Activated CD4-positive, alpha-beta T cell treated with anti-CD3 and anti-CD28 coated beads for 4 hours (primary cell): Measurements from ENCODE around the gene FHAD1.

Experiments
- DNase-seq, 2 donors: peaks; one replicate each; pipeline ENCODE4 v3.0.0-alpha.2; 2020

Gene FHAD1

DNA sequence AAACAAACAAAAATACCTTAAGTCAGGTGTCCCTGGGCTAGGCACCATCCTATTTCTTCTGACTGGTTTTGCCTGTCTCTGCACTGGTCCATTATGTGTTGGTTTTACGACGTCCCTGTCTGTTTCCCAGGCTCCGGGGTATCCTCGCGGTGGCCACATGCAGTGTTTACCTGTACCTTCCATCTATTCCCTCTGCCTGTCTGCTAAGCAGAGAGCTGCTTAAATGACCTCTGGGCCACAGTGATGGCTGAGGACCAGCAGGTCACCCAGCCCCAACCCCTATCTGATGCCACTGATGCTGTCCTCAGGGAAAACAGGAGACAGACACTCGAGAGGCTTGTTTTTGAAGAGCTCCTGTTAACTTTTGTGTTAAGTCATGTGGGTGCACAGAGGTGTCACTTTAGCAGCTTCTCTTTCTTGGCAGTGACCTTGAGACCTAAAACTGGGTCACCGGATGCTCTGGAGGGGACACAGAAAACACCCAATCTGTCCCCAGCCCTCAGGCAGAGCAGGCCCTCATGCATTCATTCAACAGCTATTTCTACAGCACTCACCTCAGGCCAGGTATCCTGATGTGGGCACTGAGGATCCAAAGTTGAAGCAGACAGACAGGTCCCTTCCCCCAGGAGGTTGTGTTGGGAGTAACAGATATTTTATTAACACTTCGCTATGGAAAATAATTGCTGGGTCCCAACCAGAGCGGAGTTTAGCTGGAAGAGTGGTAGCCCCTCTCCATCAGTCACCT, 158.3 kb downstream of the FHAD1 start:
- no peak for DNase-seq

- DNase-seq = no peak
These were observed 159.9 kb downstream of the FHAD1 start for GRCh38 chr1:15406614-15407559.

DNA sequence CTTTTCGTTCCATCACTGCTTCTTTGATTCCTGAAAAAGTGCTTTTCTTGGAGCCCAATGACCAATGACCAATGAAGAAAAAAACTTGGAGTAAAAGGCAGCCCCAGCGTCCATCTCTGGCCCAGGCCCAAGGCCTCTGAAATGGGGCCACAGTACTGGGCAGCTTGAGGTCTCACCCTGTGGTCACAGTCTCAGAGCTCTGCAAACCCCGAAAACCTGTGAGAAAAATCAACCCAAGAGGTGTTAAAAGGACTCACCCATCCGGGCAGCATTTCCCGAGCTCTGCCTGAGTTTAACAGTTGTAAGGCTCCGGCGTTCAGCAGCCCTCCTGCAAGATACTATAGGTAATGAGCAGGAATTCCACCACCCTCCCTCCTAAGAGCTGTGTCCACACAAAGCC, 160.6 kb downstream of the FHAD1 start:
- no peak for DNase-seq

DNA sequence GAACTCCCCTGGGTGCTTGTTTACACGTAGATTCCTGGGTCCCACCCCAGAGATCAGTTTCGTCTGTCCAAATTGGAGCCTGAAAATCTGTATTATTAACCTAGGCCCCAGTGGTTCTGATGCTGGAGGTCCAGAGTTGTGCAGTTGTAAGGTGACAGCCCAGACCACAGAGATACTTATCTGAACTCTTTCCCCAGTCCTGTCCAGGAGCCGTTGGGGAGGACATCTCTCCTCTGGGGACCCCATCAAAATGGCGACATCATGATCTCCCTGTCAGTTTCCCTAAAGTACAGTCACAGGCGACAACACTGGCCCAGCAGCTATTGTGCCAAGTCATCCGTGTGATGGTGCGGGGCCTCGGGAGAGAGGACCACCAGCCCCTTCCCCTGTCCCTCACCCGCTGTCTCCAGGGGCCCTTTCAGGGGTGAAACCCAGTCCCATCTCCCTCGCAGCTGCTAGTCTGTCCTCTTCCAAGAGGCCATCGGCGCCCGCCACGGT, 161.9 kb downstream of the FHAD1 start:
- no peak for DNase-seq

DNA sequence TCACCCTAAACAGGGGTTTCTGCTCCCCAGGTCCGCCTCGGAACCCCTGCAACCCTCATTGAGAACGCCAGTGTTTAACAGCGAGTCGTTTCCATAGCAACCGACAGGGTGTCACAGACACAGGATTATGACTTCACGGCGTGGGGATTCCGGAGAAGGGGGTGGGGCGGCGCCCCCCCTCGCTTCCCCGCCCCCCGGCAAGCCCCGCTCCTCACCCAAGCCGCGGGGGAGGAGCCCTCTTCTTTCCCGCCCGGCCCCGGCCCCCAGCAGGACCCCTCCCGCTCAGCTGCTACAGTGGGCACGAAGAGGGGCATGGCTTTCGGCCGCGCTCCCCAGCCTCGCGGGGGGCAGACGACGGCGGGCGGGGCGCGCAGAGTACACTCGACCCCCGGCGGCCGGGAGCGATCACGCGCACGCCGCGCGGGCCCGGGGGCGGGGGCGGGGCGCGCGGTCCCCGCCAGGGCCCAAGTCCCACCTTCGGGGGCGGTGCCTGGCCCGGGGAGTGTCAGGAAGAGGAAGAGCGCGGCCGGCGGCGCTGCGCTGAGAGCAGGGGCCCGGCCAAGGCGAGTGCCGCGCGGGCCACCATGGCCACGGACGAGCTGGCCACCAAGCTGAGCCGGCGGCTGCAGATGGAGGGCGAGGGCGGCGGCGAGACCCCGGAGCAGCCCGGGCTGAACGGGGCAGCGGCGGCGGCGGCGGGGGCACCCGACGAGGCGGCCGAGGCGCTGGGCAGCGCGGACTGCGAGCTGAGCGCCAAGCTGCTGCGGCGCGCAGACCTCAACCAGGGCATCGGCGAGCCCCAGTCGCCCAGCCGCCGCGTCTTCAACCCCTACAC, 162.6 kb downstream of the FHAD1 start, which contains the start of gene EFHD2:
Gene EFHD2 (plus strand): TSS at position 501 of the 835 bp plus-strand sequence. CDS start 84 bp downstream, at position 585.
- DNase-seq = peak; percentile 90

- DNase-seq = no peak
These were observed 163.3 kb downstream of the FHAD1 start for GRCh38 chr1:15410223-15410883.

DNA sequence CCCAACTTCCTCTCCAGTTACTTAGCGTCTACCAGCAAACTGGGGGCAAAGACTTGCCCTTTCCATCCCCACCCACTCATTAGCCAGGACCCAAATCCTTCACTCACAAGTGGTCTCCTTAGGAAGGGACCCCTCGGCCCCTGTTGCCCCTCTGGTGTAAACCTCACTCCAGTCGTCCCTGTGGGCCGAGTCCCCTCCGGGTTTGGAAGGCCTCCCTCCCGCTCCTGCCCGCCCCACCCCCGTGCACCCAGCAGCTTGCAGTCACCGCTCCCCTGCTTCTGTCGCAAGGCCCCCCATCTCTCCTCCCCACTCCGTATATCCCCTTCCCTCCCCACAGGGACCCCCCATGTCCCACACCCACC, 163.8 kb downstream of the FHAD1 start:
- no peak for DNase-seq

GRCh38 chr1:15411593-15412137, 164.6 kb downstream of the FHAD1 start:
- DNase-seq = no peak

- DNase-seq = peak; percentile 40 to 54
These were observed 165.3 kb downstream of the FHAD1 start for GRCh38 chr1:15412175-15412800.

DNA sequence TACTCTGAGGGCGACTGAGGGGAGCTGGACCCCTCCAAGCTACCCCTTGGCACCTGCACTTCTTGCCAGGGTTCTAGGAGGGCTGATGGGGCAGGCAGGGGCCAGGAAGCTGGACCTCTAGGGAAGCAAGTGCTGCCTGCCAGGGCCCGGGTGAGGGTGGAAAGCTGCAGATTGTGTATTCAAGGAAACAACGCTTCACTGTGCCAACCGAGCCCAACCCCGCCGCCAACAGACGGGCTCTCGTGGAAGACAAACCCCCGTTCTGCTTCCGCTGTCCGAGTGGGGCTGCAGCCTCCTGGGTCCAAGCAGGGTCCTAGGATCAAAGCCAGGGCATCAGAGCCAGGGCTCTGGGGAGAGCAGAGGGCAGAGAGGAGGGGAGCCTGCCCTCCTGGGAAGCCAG, 165.8 kb downstream of the FHAD1 start:
- no peak for DNase-seq

DNA sequence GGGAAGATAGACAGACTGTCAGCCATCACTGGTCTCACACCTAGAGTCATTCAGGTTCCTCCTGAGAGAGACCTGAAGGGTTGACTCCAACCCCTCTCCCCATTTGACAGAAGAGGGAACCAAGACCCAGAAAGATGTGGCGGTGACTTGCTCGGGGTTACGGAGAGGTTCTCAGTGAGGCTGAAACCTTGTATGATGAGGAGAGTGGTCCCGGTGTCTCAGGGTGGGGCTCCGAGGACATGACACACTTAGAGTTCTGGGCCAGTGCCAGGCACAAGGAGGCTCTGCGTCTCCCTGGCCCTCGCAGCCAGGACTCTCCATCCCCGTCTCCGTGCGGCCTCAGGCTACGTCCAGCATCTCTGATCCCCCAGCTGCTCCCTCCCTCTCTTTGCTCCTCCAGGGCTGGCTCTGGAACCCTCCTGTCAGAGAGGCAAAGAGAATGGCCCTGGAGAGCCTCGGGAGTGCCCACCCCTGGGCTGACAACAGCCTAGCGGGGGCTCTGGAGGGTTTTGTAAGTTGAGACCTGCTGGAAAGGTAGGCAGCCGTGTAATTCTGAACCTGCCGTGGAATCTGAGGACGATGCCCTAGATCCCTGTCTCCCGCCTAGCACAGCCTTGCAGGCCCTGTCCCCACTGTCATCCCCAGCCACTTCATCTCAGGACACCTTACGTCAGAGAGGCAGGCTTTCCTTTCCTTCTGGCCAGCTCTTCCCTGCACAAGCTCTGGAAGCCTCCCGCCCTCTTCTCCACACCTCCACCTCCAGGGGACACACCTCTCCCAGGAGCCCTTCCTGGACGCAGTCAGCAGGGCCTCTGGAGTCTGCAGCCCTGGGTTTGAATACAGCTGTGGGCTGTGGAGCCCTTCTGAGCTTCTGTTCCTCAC, 166.8 kb downstream of the FHAD1 start:
- no peak for DNase-seq

GRCh38 chr1:15414445-15414983, 167.5 kb downstream of the FHAD1 start:
- no peak for DNase-seq

GRCh38 chr1:15417059-15417934, 170.3 kb downstream of the FHAD1 start:
- peak; percentile 70 to 73 for DNase-seq

GRCh38 chr1:15418806-15419515, 171.9 kb downstream of the FHAD1 start:
- no peak for DNase-seq

GRCh38 chr1:15420853-15421465, 173.9 kb downstream of the FHAD1 start:
- no peak for DNase-seq

GRCh38 chr1:15422871-15423270, 175.8 kb downstream of the FHAD1 start:
- no peak for DNase-seq

DNA sequence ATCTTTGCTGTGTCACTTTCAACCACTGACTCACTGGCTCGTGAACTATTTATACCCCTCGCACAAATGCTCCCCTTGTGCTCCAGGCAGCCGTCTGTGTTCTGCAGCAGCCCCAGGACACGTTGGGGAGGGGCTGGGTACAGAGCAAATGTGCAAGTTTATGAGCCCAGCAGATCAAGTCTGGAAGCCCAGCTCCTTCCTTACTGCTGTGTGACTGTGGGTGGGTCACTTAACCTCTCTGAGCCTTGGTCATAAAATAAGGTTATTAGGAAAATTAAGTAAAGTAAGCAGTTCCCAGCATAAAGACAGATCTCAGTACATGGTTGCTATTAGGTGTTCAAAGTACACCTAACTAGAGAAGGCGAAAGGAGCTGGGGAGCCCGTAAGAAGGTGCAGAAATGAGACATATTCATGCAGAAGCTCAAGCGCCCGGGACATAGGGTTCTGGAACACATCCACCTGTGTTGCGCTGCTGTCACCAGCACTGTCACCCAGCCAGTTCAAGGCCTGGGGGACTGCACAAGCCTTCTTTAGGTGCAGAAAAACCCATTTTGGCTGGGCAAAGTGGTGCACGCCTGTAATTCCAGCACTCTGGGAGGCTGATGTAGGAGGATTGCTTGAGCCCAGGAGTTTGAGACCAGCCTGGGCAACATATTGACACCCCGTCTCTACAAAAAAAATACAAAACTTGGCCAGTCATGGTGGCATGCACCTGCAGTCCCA, 176.5 kb downstream of the FHAD1 start:
- no peak for DNase-seq
